HG02884 (cell line): Measurements from ENCODE around the gene NAALADL2.
"Not testable (repeated sequence)": the region's sequence is repeated elsewhere in the genome, so short reads cannot be mapped to it uniquely, and the experiment has no call there.

Experiments
- ATAC-seq: cut with Tn5 transposase; IDR thresholded peaks from one replicate; pipeline ENCODE4 v1.9.1; 2021; ENCODE audit warnings: mild to moderate bottlenecking, moderate library complexity; ENCODE audit not compliant: unreplicated experiment

NAALADL2 gene

GRCh38 chr3:175528693-175529092 lies 669.6 kb downstream of the NAALADL2 start:
- not testable (repeated sequence) for ATAC-seq

DNA sequence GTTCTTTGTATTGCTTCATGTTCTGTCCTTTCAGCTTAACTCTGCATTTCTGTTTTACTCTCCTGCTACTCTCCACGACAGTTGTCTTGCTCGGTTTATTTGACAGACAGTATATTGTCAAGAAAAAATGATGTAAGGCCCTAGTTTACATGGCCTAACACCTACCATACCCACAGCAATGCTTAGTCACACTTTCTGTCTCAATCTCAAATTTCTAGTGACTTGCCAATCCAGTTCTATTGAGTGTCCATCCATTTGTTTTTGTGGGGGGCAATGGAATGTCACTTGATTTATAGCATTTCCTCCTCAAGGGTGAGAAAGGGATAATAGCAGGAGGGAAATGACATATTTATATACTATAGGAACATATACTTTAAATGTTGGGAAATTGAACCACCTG lies 676.2 kb downstream of the NAALADL2 start:
- ATAC-seq: no peak

- ATAC-seq: no peak
These were observed 687.0 kb downstream of the NAALADL2 start for GRCh38 chr3:175546115-175546514.

DNA sequence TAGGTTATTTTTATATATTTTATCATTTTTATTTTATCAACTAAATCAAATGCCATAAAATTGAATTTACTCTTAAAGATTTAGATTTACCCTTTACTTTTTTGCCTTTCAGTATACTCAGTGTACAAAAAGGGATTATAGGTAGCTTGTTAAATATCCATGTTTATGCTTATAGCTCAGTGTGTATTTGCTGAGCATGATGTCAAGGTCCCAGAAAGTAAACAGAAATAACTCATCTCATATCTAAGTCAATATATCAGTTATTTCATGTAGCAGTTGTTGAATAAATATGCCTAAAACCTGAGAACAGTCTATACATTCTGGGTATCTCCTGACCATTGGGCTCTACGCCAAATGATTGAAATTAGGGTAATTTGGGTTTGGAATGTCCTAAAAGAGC lies 693.8 kb downstream of the NAALADL2 start:
- no peak for ATAC-seq

DNA sequence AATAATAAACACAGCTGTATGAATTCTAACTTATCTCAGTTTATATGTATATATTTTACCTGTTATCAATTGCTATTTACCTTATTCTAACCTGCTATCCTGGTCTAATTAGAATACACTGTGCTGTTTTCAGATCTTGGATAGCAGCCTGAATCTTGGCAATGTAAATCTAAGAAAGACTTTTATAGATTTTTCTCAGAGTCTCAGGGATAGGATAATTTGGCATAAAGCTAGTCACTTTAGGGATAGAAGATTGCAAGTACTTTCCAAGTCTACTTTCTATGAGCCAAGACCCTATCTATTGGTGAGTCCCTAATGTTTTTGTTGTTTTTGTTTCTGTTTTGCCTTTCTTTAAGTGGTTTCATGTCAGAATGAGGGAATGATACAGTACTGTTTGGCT lies 695.7 kb downstream of the NAALADL2 start:
- no peak for ATAC-seq

- ATAC-seq: no peak
These were observed 699.1 kb downstream of the NAALADL2 start for GRCh38 chr3:175558261-175558660.

GRCh38 chr3:175564363-175564762 lies 705.2 kb downstream of the NAALADL2 start:
- ATAC-seq: no peak

- ATAC-seq: no peak
These were observed 712.0 kb downstream of the NAALADL2 start for GRCh38 chr3:175571096-175571495.

DNA sequence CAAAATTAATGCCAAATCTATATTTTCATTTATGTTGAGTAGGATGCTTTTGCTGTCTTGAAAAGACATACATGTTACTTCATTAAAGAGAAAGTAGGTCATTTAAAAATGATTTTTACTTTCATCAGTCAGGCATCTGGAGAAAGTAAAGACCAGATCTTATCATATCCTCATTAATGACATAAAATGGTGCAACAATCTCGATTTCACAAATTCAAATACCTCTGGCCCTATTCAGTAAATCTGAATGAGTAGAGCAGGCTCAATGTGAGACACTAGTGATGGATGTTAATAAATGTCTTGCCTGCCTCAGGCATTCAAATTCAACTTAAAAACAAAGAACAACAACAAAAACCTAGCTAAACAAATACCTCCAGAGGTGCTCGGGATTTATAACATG lies 714.1 kb downstream of the NAALADL2 start:
- ATAC-seq: no peak

- no peak for ATAC-seq
These were observed 721.2 kb downstream of the NAALADL2 start for GRCh38 chr3:175580318-175580717.

GRCh38 chr3:175585898-175586297 lies 726.8 kb downstream of the NAALADL2 start:
- no peak for ATAC-seq

GRCh38 chr3:175590745-175591144 lies 731.6 kb downstream of the NAALADL2 start:
- no peak for ATAC-seq

- no peak for ATAC-seq
These were observed 732.2 kb downstream of the NAALADL2 start for GRCh38 chr3:175591375-175591774.

GRCh38 chr3:175593331-175593730 lies 734.2 kb downstream of the NAALADL2 start:
- ATAC-seq: no peak

- ATAC-seq: no peak
These were observed 739.6 kb downstream of the NAALADL2 start for GRCh38 chr3:175598740-175599139.

GRCh38 chr3:175601521-175601920 lies 742.4 kb downstream of the NAALADL2 start:
- ATAC-seq: no peak

- ATAC-seq: no peak
These were observed 746.7 kb downstream of the NAALADL2 start for GRCh38 chr3:175605851-175606250.

DNA sequence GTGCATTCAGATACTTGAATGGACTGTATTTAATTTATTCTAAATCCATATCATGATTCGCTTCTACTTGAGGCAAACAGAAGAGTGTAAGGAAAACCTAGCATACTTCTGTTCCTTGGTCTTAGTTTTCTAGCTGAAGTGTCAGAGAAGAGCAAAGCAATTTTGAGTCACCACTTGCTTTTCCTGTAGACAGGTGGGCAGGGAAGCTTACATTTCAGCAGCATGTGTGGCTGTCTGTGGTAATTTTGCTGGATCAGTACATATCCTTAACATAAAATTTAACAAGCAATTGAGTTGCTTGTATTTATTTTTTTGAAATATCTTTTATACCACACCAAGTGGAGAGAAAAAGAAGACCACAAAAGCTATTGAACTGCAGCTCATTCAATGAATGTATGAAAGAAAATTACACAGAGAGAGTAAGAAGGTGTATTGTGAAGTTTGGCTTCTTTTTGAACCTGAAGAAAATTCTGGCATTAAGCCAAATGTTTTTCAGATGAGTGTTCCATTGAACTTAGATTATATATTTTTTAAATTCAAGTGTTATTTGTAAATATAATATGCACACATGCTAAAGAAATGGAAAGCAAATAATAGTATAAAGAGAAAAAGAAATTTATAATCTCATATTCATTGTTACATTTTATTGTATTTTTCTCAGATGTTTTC lies 747.6 kb downstream of the NAALADL2 start:
- ATAC-seq: no peak

DNA sequence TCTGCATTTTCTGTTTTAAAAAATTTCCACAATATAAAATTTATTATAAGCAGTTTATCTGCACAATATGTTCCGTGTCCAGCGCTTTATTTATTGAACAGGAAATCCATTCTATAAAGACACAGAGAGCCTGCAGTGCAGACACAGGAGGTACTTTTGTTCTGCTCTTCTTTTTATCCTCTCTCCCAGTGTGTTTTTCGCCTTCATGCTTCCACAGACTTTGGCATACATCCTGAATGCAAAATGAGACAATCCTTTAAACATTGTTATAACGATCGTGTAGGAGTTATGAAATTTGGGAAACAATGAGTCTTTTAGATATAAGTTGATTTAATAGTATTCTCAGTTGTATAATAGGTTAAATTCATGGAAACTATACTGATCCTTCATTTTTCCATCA lies 749.2 kb downstream of the NAALADL2 start:
- no peak for ATAC-seq

- ATAC-seq: no peak
These were observed 749.8 kb downstream of the NAALADL2 start for GRCh38 chr3:175608911-175609310.

DNA sequence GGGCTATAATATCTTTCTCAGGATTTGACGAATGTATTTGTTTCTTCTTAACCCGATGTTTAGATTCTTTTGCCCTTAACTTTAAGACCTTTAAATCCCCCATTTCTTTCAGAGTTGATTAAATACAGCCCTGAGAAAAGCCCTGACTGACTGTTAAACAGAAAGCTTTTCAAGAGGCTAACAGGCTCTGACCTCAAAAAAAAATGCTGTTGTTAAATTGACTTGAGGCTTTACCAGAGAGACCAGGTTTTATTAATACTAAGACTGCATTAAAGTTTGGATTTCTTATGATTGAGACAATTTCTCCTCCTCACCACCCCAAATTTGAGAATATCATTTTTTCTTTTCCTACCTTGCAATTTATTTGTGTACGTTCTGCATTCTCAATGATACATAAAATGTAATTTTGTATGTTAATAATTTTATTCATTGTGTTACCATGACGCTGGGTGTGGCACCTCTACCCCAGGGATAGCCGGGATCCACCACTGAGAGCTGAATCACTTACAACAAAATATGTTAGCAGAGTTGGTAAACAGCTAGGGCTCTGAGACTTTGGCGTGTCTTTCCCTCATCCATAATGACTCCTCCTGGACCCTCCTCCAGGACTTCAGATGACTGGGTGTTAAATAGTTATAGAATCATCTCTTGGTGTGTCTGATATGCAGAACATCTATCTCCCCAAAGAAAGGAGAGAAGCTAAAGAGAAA lies 753.5 kb downstream of the NAALADL2 start:
- ATAC-seq: no peak

DNA sequence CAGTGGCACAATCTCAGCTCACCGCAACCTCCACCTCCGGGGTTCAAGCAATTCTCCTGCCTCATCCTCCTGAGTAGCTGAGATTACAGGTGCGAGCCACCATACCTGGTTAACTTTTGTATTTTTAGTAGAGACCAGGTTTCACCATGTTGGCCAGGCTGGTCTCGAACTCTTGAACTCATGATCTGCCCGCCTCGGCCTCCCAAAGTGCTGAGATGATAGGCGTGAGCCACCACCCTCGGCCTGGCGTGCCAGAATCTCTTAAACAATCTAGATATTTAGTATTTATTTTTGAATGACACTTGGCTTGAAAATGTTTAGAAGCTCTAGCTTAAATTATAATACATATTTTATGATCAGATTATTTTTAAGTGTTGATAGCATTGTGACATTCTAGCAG lies 755.0 kb downstream of the NAALADL2 start:
- not testable (repeated sequence) for ATAC-seq

GRCh38 chr3:175617247-175617646 lies 758.1 kb downstream of the NAALADL2 start:
- ATAC-seq: no peak
